Stimulated activated CD8-positive, alpha-beta memory T cell treated with anti-CD3 and anti-CD28 coated beads, Interleukin-4, amount 100 ng/mL, for 48 hours (primary cell): ENCODE data around the gene BNIP5.
A peak's percentile ranks its signal among the peaks of the same experiment; 100 is the strongest.
"Not testable (repeated sequence)": the region's sequence is repeated elsewhere in the genome, so short reads cannot be mapped to it uniquely, and the experiment has no call there.

Experiments
- DNase-seq: peaks from one replicate; pipeline ENCODE4 v3.0.0-alpha.2; 2020

The BNIP5 gene

GRCh38 chr6:36364669-36365479 lies 28.2 kb upstream of the BNIP5 start:
- no peak for DNase-seq

GRCh38 chr6:36364061-36364635 lies 27.5 kb upstream of the BNIP5 start:
- not testable (repeated sequence) for DNase-seq

GRCh38 chr6:36363371-36363752 lies 26.7 kb upstream of the BNIP5 start:
- DNase-seq: not testable (repeated sequence)

- DNase-seq: no peak
Measured at GRCh38 chr6:36362551-36363370, 26.1 kb upstream of the BNIP5 start.

GRCh38 chr6:36361071-36361470 lies 24.4 kb upstream of the BNIP5 start:
- DNase-seq: no peak

GRCh38 chr6:36360241-36361054 lies 23.8 kb upstream of the BNIP5 start:
- DNase-seq: peak; percentile 79

GRCh38 chr6:36358226-36358915 lies 21.7 kb upstream of the BNIP5 start:
- no peak for DNase-seq

GRCh38 chr6:36357872-36358225 lies 21.2 kb upstream of the BNIP5 start:
- DNase-seq: peak; percentile 31

GRCh38 chr6:36355819-36356218 lies 19.1 kb upstream of the BNIP5 start:
- DNase-seq: no peak

GRCh38 chr6:36353411-36353915 lies 16.8 kb upstream of the BNIP5 start:
- DNase-seq: no peak

GRCh38 chr6:36352477-36353157 lies 15.9 kb upstream of the BNIP5 start:
- no peak for DNase-seq

- no peak for DNase-seq
Measured at GRCh38 chr6:36350681-36351571, 14.2 kb upstream of the BNIP5 start.

GRCh38 chr6:36350082-36350481 lies 13.4 kb upstream of the BNIP5 start:
- no peak for DNase-seq

- no peak for DNase-seq
Measured at GRCh38 chr6:36349240-36349639, 12.6 kb upstream of the BNIP5 start.

- no peak for DNase-seq
Measured at GRCh38 chr6:36347621-36348020, 10.9 kb upstream of the BNIP5 start.

GRCh38 chr6:36346486-36347273 lies 10.0 kb upstream of the BNIP5 start:
- no peak for DNase-seq

- no peak for DNase-seq
Measured at GRCh38 chr6:36345681-36346466, 9.2 kb upstream of the BNIP5 start.

GRCh38 chr6:36343109-36343680 lies 6.5 kb upstream of the BNIP5 start:
- DNase-seq: no peak
